Measurements from ENCODE around the gene TBC1D13. TPM values are rescaled to one million over a fixed set of nuclear protein-coding genes. Genes with fewer than 3 reads are reported as not detected.

TBC1D13 gene
- total RNA-seq, 1 donor from 2014 or later = 23.5 TPM

GRCh38 chr9:128808543-128808942, 21.5 kb downstream of the TBC1D13 start:
- H3K4me3 Mint-ChIP-seq (ENCODE audit: unreplicated experiment) = no peak overlapping the region
- no peaks in the 10 kb centered on the region for H3K27me3 Mint-ChIP-seq (ENCODE audit: low read depth)
- TF ChIP-seq CTCF (IDR thresholded peaks at IDR 0.05) = no peak
- no peak overlapping the region for H3K27ac Mint-ChIP-seq (ENCODE audit: unreplicated experiment)
- no peaks in the 10 kb centered on the region for H3K9me3 Mint-ChIP-seq (ENCODE audit: low read depth)
- H3K4me1 Mint-ChIP-seq (ENCODE audit: low read depth) = no peaks in the 10 kb centered on the region
- DNase-seq (ENCODE audit: low spot score) = no peak
- peaks cover 15% of the 10 kb centered on the region for H3K36me3 Mint-ChIP-seq (ENCODE audit: low read depth)

DNA sequence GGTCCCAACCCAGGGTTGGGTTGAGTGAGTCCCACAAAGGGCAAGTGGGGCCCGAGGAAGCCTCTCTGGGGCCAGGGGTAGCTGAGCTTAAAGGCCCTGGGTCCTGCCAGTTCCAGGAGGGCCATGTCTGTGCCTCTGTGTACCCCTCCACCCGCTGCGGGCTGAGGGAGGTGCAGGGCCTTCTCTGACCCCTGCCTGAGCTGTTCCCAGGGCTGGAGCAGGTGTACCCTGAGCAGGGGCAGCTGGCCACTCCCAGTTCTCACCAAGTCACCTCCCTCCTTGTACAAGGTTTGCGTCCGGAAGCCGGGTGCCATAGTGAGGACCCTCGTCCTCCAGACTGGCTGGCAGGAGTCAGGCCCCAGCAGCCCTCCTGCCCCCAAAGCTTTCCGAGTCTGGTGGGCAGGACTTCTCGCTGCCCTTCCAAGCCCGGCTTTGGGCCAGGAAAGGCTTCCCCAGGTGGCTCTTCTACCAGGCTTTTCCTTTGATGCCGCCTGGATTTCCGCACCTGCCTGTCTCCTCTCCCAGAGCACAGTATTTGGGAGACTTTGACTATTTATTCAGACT, 22.1 kb downstream of the TBC1D13 start:
- H3K4me3 Mint-ChIP-seq (ENCODE audit: unreplicated experiment) = no peak overlapping the region
- peaks cover 13% of the 10 kb centered on the region for H3K36me3 Mint-ChIP-seq (ENCODE audit: low read depth)
- H3K9me3 Mint-ChIP-seq (ENCODE audit: low read depth) = no peaks in the 10 kb centered on the region
- TF ChIP-seq CTCF (IDR thresholded peaks at IDR 0.05) = no peak
- no peak overlapping the region for H3K27ac Mint-ChIP-seq (ENCODE audit: unreplicated experiment)
- no peaks in the 10 kb centered on the region for H3K4me1 Mint-ChIP-seq (ENCODE audit: low read depth)
- no peak for DNase-seq (ENCODE audit: low spot score)
- H3K27me3 Mint-ChIP-seq (ENCODE audit: low read depth) = no peaks in the 10 kb centered on the region

DNA sequence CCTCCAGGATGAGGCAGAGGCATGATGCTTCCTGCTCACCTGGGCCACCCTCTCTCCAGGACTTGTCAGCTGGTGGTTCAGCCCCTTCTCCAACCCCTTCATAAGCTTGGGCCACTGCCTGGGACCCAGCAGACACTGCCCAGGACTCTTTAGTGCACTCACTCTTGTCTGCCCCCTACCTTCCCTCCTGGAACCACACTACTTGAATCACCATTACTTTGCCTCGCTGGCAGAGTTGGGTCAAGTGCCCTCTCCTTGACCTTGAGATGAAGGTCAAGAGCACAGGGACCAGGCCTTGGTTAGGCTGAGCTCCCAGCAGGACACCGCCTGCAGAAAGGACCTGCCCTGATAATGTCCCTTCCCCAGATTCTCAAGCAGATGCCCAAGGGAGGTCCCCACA, 22.8 kb downstream of the TBC1D13 start:
- Mint-ChIP-seq H3K36me3 (ENCODE audit: low read depth) (peaks cover 13% of the 10 kb centered on the region), H3K9me3 (ENCODE audit: low read depth) (no peaks in the 10 kb centered on the region), H3K27ac (ENCODE audit: unreplicated experiment) (no peak overlapping the region), H3K27me3 (ENCODE audit: low read depth) (no peaks in the 10 kb centered on the region), H3K4me3 (ENCODE audit: unreplicated experiment) (no peak overlapping the region), H3K4me1 (ENCODE audit: low read depth) (no peaks in the 10 kb centered on the region)
- DNase-seq (ENCODE audit: low spot score) = no peak
- peak; percentile 11 for TF ChIP-seq CTCF (IDR thresholded peaks at IDR 0.05)

DNA sequence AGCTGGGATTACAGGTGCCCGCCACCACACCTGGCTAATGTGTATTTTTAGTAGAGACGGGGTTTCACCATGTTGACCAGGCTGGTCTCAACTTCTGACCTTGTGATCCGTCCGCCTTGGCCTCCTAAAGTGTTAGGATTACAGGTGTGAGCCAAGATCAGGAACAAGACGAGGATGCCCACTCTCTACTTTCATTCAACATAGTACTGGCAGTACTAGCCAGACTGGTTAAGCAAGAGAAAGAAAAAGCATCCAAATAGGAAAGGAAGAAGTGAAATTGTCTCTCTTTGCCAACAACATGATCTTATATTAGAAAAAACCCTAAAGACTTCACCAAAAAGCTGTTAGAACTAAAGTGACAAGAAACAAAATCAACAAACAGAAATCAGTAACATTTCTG, 23.8 kb downstream of the TBC1D13 start:
- DNase-seq (ENCODE audit: low spot score) = no peak
- no peaks in the 10 kb centered on the region for H3K27me3 Mint-ChIP-seq (ENCODE audit: low read depth)
- no peak overlapping the region for H3K4me3 Mint-ChIP-seq (ENCODE audit: unreplicated experiment)
- H3K36me3 Mint-ChIP-seq (ENCODE audit: low read depth) = peaks cover 8% of the 10 kb centered on the region
- no peak for TF ChIP-seq CTCF (IDR thresholded peaks at IDR 0.05)
- H3K4me1 Mint-ChIP-seq (ENCODE audit: low read depth) = no peaks in the 10 kb centered on the region
- H3K27ac Mint-ChIP-seq (ENCODE audit: unreplicated experiment) = no peak overlapping the region
- H3K9me3 Mint-ChIP-seq (ENCODE audit: low read depth) = no peaks in the 10 kb centered on the region

DNA sequence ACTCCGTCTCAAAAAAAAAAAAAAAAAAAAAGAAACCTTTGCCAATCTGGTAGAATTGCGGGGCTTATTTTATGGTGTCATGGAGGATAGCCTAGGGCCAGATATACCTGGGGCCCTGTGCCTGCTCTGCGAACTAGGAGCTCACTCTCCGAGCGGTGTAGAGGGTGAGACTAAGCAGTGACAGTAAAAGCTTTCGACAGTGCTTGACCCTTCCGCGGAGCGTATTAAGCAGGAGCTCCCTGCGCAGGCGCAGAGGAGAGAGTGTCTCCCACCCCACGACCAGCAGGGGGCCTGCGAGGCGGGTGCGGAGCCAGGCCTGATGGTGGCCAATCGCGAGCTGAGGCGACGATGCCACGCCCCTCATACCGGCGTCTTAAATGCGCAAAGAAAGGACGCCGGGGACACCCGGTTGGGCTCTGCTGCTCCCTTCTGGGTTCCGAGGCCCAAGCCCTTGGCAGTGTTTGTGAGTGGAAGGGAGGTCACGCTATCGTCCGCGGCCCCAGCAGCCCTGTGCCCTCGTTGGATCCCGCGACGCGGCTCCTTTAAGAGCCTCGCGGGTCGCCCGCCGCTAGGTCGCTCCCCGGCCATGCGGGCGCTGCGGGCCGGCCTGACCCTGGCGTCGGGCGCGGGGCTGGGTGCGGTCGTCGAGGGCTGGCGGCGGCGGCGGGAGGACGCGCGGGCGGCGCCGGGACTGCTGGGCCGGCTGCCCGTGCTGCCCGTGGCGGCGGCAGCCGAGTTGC, 31.2 kb downstream of the TBC1D13 start, which contains the start of gene ENDOG:
Gene ENDOG, plus strand, starts transcription at position 402 of the 740 bp plus-strand sequence. Its CDS starts 185 bp downstream, at position 587.
- Mint-ChIP-seq H3K36me3 (ENCODE audit: low read depth) (peaks cover 5% of the 10 kb centered on the region), H3K27ac (ENCODE audit: unreplicated experiment) (peak within 1 kb of the TSS; percentile 90)
- peak; percentile 87 for TF ChIP-seq CTCF (IDR thresholded peaks at IDR 0.05)

More for the DNA sequence above, 31.2 kb downstream of the TBC1D13 start, which contains the start of gene ENDOG:
- Mint-ChIP-seq H3K9me3 (ENCODE audit: low read depth) (no peaks in the 10 kb centered on the region), H3K4me1 (ENCODE audit: low read depth) (peaks cover 11% of the 10 kb centered on the region), H3K27me3 (ENCODE audit: low read depth) (no peaks in the 10 kb centered on the region), H3K4me3 (ENCODE audit: unreplicated experiment) (peak within 1 kb of the TSS; percentile 74)
- DNase-seq (ENCODE audit: low spot score) = peak; percentile 98

All from chondrocyte (in vitro differentiated cells).